Medulla oblongata (tissue), 1 donor: ENCODE measurements around the gene MACROD2.
"Not testable (repeated sequence)": the region's sequence is repeated elsewhere in the genome, so short reads cannot be mapped to it uniquely, and the experiment has no call there.

Source experiments
- DNase-seq: peaks from one replicate; pipeline ENCODE4 v3.0.0-alpha.2; 2015; ENCODE audit errors: extremely low spot score

Gene MACROD2

GRCh38 chr20:15942130-15942529 is 1946.8 kb downstream of the MACROD2 start:
- DNase-seq: no peak

- DNase-seq: no peak
Observed at GRCh38 chr20:15945289-15945688, 1950.0 kb downstream of the MACROD2 start.

GRCh38 chr20:15949391-15949790 is 1954.1 kb downstream of the MACROD2 start:
- DNase-seq: no peak

- DNase-seq: no peak
Observed at GRCh38 chr20:15951658-15952057, 1956.3 kb downstream of the MACROD2 start.

GRCh38 chr20:15958142-15958541 is 1962.8 kb downstream of the MACROD2 start:
- DNase-seq: no peak

GRCh38 chr20:15965165-15965564 is 1969.8 kb downstream of the MACROD2 start:
- DNase-seq: no peak

GRCh38 chr20:15967334-15967733 is 1972.0 kb downstream of the MACROD2 start:
- DNase-seq: no peak

GRCh38 chr20:15976047-15976736 is 1980.9 kb downstream of the MACROD2 start:
- no peak for DNase-seq

- no peak for DNase-seq
Observed at GRCh38 chr20:15977026-15977425, 1981.7 kb downstream of the MACROD2 start.

GRCh38 chr20:15977758-15978157 is 1982.4 kb downstream of the MACROD2 start:
- no peak for DNase-seq

- DNase-seq: not testable (repeated sequence)
Observed at GRCh38 chr20:15985494-15986368, 1990.4 kb downstream of the MACROD2 start.

- DNase-seq: no peak
Observed at GRCh38 chr20:15986690-15987089, 1991.4 kb downstream of the MACROD2 start.

GRCh38 chr20:15991279-15991678 is 1996.0 kb downstream of the MACROD2 start:
- no peak for DNase-seq

- DNase-seq: no peak
Observed at GRCh38 chr20:15992564-15992963, 1997.2 kb downstream of the MACROD2 start.

- no peak for DNase-seq
Observed at GRCh38 chr20:16000112-16000511, 2004.8 kb downstream of the MACROD2 start.

- DNase-seq: no peak
Observed at GRCh38 chr20:16001286-16001685, 2006.0 kb downstream of the MACROD2 start.

GRCh38 chr20:16003310-16003709 is 2008.0 kb downstream of the MACROD2 start:
- DNase-seq: no peak

- no peak for DNase-seq
Observed at GRCh38 chr20:16004108-16004854, 2009.0 kb downstream of the MACROD2 start.

GRCh38 chr20:16005021-16005914 is 2010.0 kb downstream of the MACROD2 start:
- no peak for DNase-seq

- DNase-seq: no peak
Observed at GRCh38 chr20:16005915-16006493, 2010.7 kb downstream of the MACROD2 start.

GRCh38 chr20:16007164-16007563 is 2011.8 kb downstream of the MACROD2 start:
- no peak for DNase-seq
